RPMI7951 (cell line): Measurements from ENCODE around the gene LSM7. TPM values are rescaled to one million over a fixed set of nuclear protein-coding genes. Genes with fewer than 3 reads are reported as not detected.
"Not testable (repeated sequence)": the region's sequence is repeated elsewhere in the genome, so short reads cannot be mapped to it uniquely, and the experiment has no call there.

Experiments used
- DNase-seq: peaks from one replicate; pipeline ENCODE4 v3.0.0-alpha.2; 2012; ENCODE audit warnings: low read depth
- total RNA-seq: library from RNA; depleted of rRNA; stranded (reverse); fragments of >200 nt; shearing (Covaris generic); gene quantifications from 2 replicates; pipeline ENCODE4 v1.2.3, GENCODE V29; 2014

LSM7 gene
- total RNA-seq, 1 experiment from 2014 or later = 343 TPM

- DNase-seq = peak; percentile 48
Measured at GRCh38 chr19:2302319-2303210, 25.8 kb downstream of the LSM7 start.

GRCh38 chr19:2300533-2300932 is 27.9 kb downstream of the LSM7 start:
- no peak for DNase-seq

GRCh38 chr19:2296141-2296540 is 32.2 kb downstream of the LSM7 start:
- no peak for DNase-seq

GRCh38 chr19:2294687-2295335 is 33.6 kb downstream of the LSM7 start:
- peak; percentile 94 for DNase-seq

- no peak for DNase-seq
Measured at GRCh38 chr19:2291185-2291751, 37.1 kb downstream of the LSM7 start.

GRCh38 chr19:2290441-2291184 is 37.8 kb downstream of the LSM7 start:
- no peak for DNase-seq

GRCh38 chr19:2289714-2290435 is 38.5 kb downstream of the LSM7 start:
- DNase-seq = no peak

- no peak for DNase-seq
Measured at GRCh38 chr19:2288818-2289713, 39.3 kb downstream of the LSM7 start.

- no peak for DNase-seq
Measured at GRCh38 chr19:2288338-2288817, 40.0 kb downstream of the LSM7 start.

GRCh38 chr19:2287585-2288337 is 40.6 kb downstream of the LSM7 start:
- DNase-seq = no peak

GRCh38 chr19:2286402-2287140 is 41.8 kb downstream of the LSM7 start:
- DNase-seq = no peak

GRCh38 chr19:2283835-2284507 is 44.4 kb downstream of the LSM7 start:
- no peak for DNase-seq

- DNase-seq = no peak
Measured at GRCh38 chr19:2282862-2283237, 45.5 kb downstream of the LSM7 start.

GRCh38 chr19:2282062-2282861 is 46.1 kb downstream of the LSM7 start, which contains the start of gene PEAK3:
Gene PEAK3, minus strand, starts transcription at chr19:2282175. Its CDS starts 1,244 bp downstream, at chr19:2280931.
- DNase-seq = peak; percentile 72

GRCh38 chr19:2281265-2282061 is 46.9 kb downstream of the LSM7 start:
- DNase-seq = not testable (repeated sequence)

- DNase-seq = no peak
Measured at GRCh38 chr19:2280633-2281264, 47.6 kb downstream of the LSM7 start.
